ENCODE results near the gene IFNG-AS1.

DNA sequence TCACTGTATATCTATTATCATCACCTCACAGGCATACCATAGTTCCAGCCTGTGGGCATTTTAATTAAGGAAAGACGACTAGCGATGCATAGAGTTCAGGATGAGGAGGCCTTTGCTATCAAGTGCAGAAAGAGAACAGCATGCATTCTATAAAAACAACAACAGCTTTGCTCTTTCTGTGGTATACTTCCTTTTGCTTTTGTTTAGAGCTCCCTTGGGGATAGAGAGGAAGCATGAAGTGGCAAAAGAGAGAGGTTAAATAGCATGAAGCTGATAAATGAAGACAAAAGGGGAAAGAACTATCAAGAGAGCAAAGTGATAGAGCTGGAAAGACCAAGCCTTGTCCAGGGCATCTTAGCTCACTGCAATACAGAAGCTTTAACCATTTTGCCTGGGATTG lies 23.5 kb downstream of the IFNG-AS1 start:
- TF ChIP-seq FOSL1 (IDR thresholded peaks at IDR 0.05; ENCODE audit: low read depth) (no peak), JUND (IDR thresholded peaks at IDR 0.05) (no peak), ZNF274 (IDR thresholded peaks at IDR 0.05; ENCODE audit: low read depth, low read length) (no peak), EZH2 (IDR thresholded peaks at IDR 0.05) (no peak), POLR2A (IDR thresholded peaks at IDR 0.05; ENCODE audit: borderline replicate concordance, extremely low read depth, insufficient read depth, insufficient read length) (no peak)
- TF ChIP-seq, protein P1, sequence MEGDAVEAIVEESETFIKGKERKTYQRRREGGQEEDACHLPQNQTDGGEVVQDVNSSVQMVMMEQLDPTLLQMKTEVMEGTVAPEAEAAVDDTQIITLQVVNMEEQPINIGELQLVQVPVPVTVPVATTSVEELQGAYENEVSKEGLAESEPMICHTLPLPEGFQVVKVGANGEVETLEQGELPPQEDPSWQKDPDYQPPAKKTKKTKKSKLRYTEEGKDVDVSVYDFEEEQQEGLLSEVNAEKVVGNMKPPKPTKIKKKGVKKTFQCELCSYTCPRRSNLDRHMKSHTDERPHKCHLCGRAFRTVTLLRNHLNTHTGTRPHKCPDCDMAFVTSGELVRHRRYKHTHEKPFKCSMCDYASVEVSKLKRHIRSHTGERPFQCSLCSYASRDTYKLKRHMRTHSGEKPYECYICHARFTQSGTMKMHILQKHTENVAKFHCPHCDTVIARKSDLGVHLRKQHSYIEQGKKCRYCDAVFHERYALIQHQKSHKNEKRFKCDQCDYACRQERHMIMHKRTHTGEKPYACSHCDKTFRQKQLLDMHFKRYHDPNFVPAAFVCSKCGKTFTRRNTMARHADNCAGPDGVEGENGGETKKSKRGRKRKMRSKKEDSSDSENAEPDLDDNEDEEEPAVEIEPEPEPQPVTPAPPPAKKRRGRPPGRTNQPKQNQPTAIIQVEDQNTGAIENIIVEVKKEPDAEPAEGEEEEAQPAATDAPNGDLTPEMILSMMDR (IDR thresholded peaks at IDR 0.05 in 2 of 3, conservative IDR thresholded peaks at IDR 0.05 in 1 of 3; ENCODE audit: borderline replicate concordance in 1 of 3, insufficient read depth in 1 of 3, low read depth in 2 of 3, low read length in 2 of 3): no peak
- TF ChIP-seq, protein P2, sequence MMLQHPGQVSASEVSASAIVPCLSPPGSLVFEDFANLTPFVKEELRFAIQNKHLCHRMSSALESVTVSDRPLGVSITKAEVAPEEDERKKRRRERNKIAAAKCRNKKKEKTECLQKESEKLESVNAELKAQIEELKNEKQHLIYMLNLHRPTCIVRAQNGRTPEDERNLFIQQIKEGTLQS (IDR thresholded peaks at IDR 0.05): no peak
